ENCODE measurements around the gene ZNF837. TPM values are rescaled to one million over a fixed set of nuclear protein-coding genes. Genes with fewer than 3 reads are reported as not detected.

Gene ZNF837
- total and polyA plus RNA-seq, 2 of the 13 experiments (the other 11 are each of a cell fraction or from before 2014, with no cell fraction given), result 0.29 to 1.3 TPM

GRCh38 chr19:58361900-58362271 lies 18.9 kb downstream of the ZNF837 start (continued):
- TF ChIP-seq ZNF629 (CRISPR knock-in tag; conservative IDR thresholded peaks at IDR 0.05), result no peak
- TF ChIP-seq MXD3 (CRISPR knock-in tag; IDR thresholded peaks at IDR 0.05), result peak; percentile 11; the same call in 1 of the 2 replicates
- TF ChIP-seq ZBTB25 (CRISPR knock-in tag; IDR thresholded peaks at IDR 0.05), result no peak
- 0 out of 2 replicates have a peak, but pooled peaks have one; percentile 13 for TF ChIP-seq ZFP90 (CRISPR knock-in tag; IDR thresholded peaks at IDR 0.05; ENCODE audit: borderline replicate concordance)

GRCh38 chr19:58357481-58358145 lies 23.2 kb downstream of the ZNF837 start:
- FAIRE-seq (no peak), DNase-seq (ENCODE audit: low spot score) (no peak), ATAC-seq (no peak)
- H3K36me3 ChIP-seq (replicated peaks in 1 of 2; ENCODE audit: control insufficient read depth in 1 of 2, insufficient read depth in 2 of 2, low read length in 2 of 2), result no peaks in the 10 kb centered on the region
- no peak overlapping the region for H3K27ac ChIP-seq (ENCODE audit: extremely low read length, insufficient read depth, low read length)
- CTCF ChIA-PET (ENCODE audit: low intra/inter-chr PET ratio, low total read pairs), result no interaction called here
- no peak overlapping the region for H2AFZ ChIP-seq (ENCODE audit: low read length)
- TF ChIP-seq ZNF281 (CRISPR knock-in tag; IDR thresholded peaks at IDR 0.05; ENCODE audit: borderline replicate concordance) (peak; percentile 27; the same call in 1 of the 2 replicates), E2F5 (CRISPR knock-in tag; conservative IDR thresholded peaks at IDR 0.05) (no peak)
- peaks cover 40% of the 10 kb centered on the region for H3K4me1 ChIP-seq (ENCODE audit: insufficient read depth, low read length)
- WGBS (ENCODE audit: low lambda C conversion rate), result 75% methylated on average over 11 of the region's 19 CpGs
- H3K27me3 ChIP-seq (ENCODE audit: control insufficient read depth in 1 of 2, insufficient read depth in 2 of 2, low read length in 2 of 2), result no peaks in the 10 kb centered on the region
- H3K9me3 ChIP-seq (ENCODE audit: low read length), result no peaks in the 10 kb centered on the region
- no TSS peak for BruUV-seq (replicated peaks)
- no peak overlapping the region for H3K4me3 ChIP-seq (replicated peaks in 1 of 3; ENCODE audit: insufficient read depth in 1 of 3, low read depth in 2 of 3, low read length in 3 of 3)
- in situ Hi-C loops (cut with HindIII; ENCODE audit: extremely low pct_ligation_motif_present, low pct_unique_long_range_greater_than_20kb), result no loop called here
- H3K79me2 ChIP-seq (ENCODE audit: insufficient read depth, low read length), result no peaks in the 10 kb centered on the region
- POLR2A ChIA-PET, result no interaction called here
- no peaks in the 10 kb centered on the region for H4K20me1 ChIP-seq (ENCODE audit: insufficient read depth, low read length)
- no peak overlapping the region for H3K4me2 ChIP-seq (ENCODE audit: low read depth, low read length)
- H3K9ac ChIP-seq (ENCODE audit: insufficient read depth, low read depth, low read length), result no peak overlapping the region
- intact Hi-C loops (cut with micrococcal nuclease; ENCODE audit: unreplicated experiment), result no loop called here
